ENCODE data around the gene NPTX2.
A peak's percentile ranks its signal among the peaks of the same experiment; 100 is the strongest.

NPTX2 gene

GRCh38 chr7:98617051-98617959 lies at the start of gene NPTX2 (continued):
- no peak for TF ChIP-seq ZNF692 (tag by site-specific recombination; IDR thresholded peaks at IDR 0.05)
- TF ChIP-seq ZNF776 (tag by site-specific recombination; IDR thresholded peaks at IDR 0.05; ENCODE audit: borderline replicate concordance), result no peak
- no peak for TF ChIP-seq ZBTB11 (tag by site-specific recombination; conservative IDR thresholded peaks at IDR 0.05; ENCODE audit: low read depth)
- TF ChIP-seq ZNF677 (tag by site-specific recombination; IDR thresholded peaks at IDR 0.05), result no peak
- TF ChIP-seq ZBTB1 (tag by site-specific recombination; IDR thresholded peaks at IDR 0.05), result no peak
- no peak for TF ChIP-seq ZNF777 (tag by site-specific recombination; IDR thresholded peaks at IDR 0.05; ENCODE audit: borderline replicate concordance)
- no peak for TF ChIP-seq ZBTB49 (tag by site-specific recombination; IDR thresholded peaks at IDR 0.05; ENCODE audit: low read depth)
- no peak for TF ChIP-seq HOXD13 (CRISPR knock-in tag; IDR thresholded peaks at IDR 0.05; ENCODE audit: borderline replicate concordance)
- no peak for TF ChIP-seq ZNF626 (tag by site-specific recombination; IDR thresholded peaks at IDR 0.05)
- TF ChIP-seq ZNF174 (tag by site-specific recombination; IDR thresholded peaks at IDR 0.05), result 0 out of 2 replicates have a peak, but pooled peaks have one; percentile 78
- no peak for TF ChIP-seq ZNF324 (tag by site-specific recombination; IDR thresholded peaks at IDR 0.05)
- TF ChIP-seq CTCF (tag by site-specific recombination; IDR thresholded peaks at IDR 0.05), result peak; percentile 32; the same call in 1 of the 2 replicates
- peak; percentile 67; the same call in 1 of the 2 replicates for TF ChIP-seq ZNF660 (tag by site-specific recombination; IDR thresholded peaks at IDR 0.05)
- no peak for TF ChIP-seq ZBTB7A (tag by site-specific recombination; IDR thresholded peaks at IDR 0.05; ENCODE audit: low read depth)
- TF ChIP-seq ELK4 (IDR thresholded peaks at IDR 0.05; ENCODE audit: borderline replicate concordance, low read depth, low read length), result no peak
- TF ChIP-seq WT1 (tag by site-specific recombination; IDR thresholded peaks at IDR 0.05), result no peak
- no peak for TF ChIP-seq ZNF654 (tag by site-specific recombination; IDR thresholded peaks at IDR 0.05; ENCODE audit: low read depth)
- TF ChIP-seq HOXA7 (CRISPR knock-in tag; IDR thresholded peaks at IDR 0.05; ENCODE audit: borderline replicate concordance), result no peak
- no peak for TF ChIP-seq ZNF843 (tag by site-specific recombination; IDR thresholded peaks at IDR 0.05)
- no peak for TF ChIP-seq ZNF530 (tag by site-specific recombination; IDR thresholded peaks at IDR 0.05; ENCODE audit: low read depth)
- no peak for TF ChIP-seq ZNF2 (tag by site-specific recombination; IDR thresholded peaks at IDR 0.05)
- TF ChIP-seq ZBTB44 (tag by site-specific recombination; IDR thresholded peaks at IDR 0.05), result no peak
- TF ChIP-seq ZNF148 (tag by site-specific recombination; IDR thresholded peaks at IDR 0.05; ENCODE audit: borderline replicate concordance), result no peak
- TF ChIP-seq ZNF341 (tag by site-specific recombination; IDR thresholded peaks at IDR 0.05; ENCODE audit: low read depth), result no peak

Measured in HEK293 (cell line).